SK-N-DZ (cell line): ENCODE data around the gene MYO9B.
"Not testable (repeated sequence)": the region's sequence is repeated elsewhere in the genome, so short reads cannot be mapped to it uniquely, and the experiment has no call there.

ENCODE experiments used
- DNase-seq: peaks from one replicate; pipeline ENCODE4 v3.0.0-alpha.2; 2015; ENCODE audit warnings: low spot score

The MYO9B gene

GRCh38 chr19:17145546-17146497, 70.2 kb downstream of the MYO9B start:
- no peak for DNase-seq

- DNase-seq: no peak
Measured at GRCh38 chr19:17148130-17148529, 72.6 kb downstream of the MYO9B start.

- no peak for DNase-seq
Measured at GRCh38 chr19:17149393-17150135, 74.0 kb downstream of the MYO9B start.

GRCh38 chr19:17153996-17154395, 78.4 kb downstream of the MYO9B start:
- DNase-seq: no peak

- DNase-seq: no peak
Measured at GRCh38 chr19:17155251-17155650, 79.7 kb downstream of the MYO9B start.

GRCh38 chr19:17156296-17156946, 80.8 kb downstream of the MYO9B start:
- no peak for DNase-seq

- DNase-seq: no peak
Measured at GRCh38 chr19:17156947-17157302, 81.3 kb downstream of the MYO9B start.

GRCh38 chr19:17158584-17158983, 83.0 kb downstream of the MYO9B start:
- no peak for DNase-seq

- no peak for DNase-seq
Measured at GRCh38 chr19:17159466-17160393, 84.2 kb downstream of the MYO9B start.

GRCh38 chr19:17160908-17161307, 85.3 kb downstream of the MYO9B start:
- no peak for DNase-seq

GRCh38 chr19:17162131-17162530, 86.6 kb downstream of the MYO9B start:
- not testable (repeated sequence) for DNase-seq

- no peak for DNase-seq
Measured at GRCh38 chr19:17162580-17162979, 87.0 kb downstream of the MYO9B start.

GRCh38 chr19:17163652-17164051, 88.1 kb downstream of the MYO9B start:
- no peak for DNase-seq

- no peak for DNase-seq
Measured at GRCh38 chr19:17164639-17165038, 89.1 kb downstream of the MYO9B start.

- no peak for DNase-seq
Measured at GRCh38 chr19:17165715-17166114, 90.1 kb downstream of the MYO9B start.

GRCh38 chr19:17170538-17171297, 95.1 kb downstream of the MYO9B start:
- DNase-seq: no peak

- no peak for DNase-seq
Measured at GRCh38 chr19:17171874-17172273, 96.3 kb downstream of the MYO9B start.

- DNase-seq: no peak
Measured at GRCh38 chr19:17172624-17173345, 97.2 kb downstream of the MYO9B start.

GRCh38 chr19:17178291-17178690, 102.7 kb downstream of the MYO9B start:
- no peak for DNase-seq
